Measurements from ENCODE around the gene UGT2A3.
A peak's percentile ranks its signal among the peaks of the same experiment; 100 is the strongest.

The UGT2A3 gene

GRCh38 chr4:68909385-68909784, 42.2 kb downstream of the UGT2A3 start:
- no peak for DNase-seq

- no peak for DNase-seq
These were observed 43.6 kb downstream of the UGT2A3 start for GRCh38 chr4:68907788-68908700.

GRCh38 chr4:68907245-68907644, 44.4 kb downstream of the UGT2A3 start:
- DNase-seq: no peak

GRCh38 chr4:68906780-68907137, 44.8 kb downstream of the UGT2A3 start:
- DNase-seq: no peak

- DNase-seq: peak; percentile 40
These were observed 45.4 kb downstream of the UGT2A3 start for GRCh38 chr4:68905939-68906779.

DNA sequence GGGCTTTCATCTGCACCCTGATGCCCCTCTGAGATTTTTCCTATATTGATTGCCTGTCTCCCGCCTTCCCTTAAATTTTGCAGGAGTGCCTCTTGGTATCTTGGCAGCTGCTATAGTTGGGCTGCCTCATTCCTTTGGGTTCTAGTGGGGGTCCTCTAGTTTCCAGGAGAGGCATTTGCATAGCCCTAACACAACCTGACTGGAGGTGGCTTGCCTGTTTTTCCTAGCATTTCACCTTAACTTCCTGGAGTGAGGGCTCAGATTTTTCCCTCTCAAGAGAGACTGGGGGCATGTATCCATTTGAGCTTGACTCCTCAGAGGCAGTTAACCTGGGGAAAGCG, 46.0 kb downstream of the UGT2A3 start:
- no peak for DNase-seq

- DNase-seq: no peak
These were observed 46.8 kb downstream of the UGT2A3 start for GRCh38 chr4:68904786-68905185.

DNA sequence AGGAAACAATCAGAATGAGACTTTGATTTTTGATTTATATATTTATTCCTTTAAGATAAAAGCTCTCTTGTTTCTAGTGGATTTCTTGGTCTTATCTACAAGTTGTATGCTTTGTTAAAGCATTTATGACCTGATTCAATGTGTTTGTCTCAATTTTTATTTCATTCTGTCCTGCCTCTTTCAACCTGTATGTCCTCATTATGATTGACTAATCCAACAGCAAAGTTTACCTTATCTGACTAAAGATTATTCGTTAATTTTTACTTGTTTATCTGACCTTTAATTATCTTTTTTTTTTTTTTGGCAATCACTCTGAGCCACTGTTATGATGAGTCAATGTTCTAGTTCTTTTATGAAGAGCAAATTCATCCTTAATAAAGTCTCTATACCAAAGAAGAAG, 54.9 kb downstream of the UGT2A3 start:
- DNase-seq: no peak

DNA sequence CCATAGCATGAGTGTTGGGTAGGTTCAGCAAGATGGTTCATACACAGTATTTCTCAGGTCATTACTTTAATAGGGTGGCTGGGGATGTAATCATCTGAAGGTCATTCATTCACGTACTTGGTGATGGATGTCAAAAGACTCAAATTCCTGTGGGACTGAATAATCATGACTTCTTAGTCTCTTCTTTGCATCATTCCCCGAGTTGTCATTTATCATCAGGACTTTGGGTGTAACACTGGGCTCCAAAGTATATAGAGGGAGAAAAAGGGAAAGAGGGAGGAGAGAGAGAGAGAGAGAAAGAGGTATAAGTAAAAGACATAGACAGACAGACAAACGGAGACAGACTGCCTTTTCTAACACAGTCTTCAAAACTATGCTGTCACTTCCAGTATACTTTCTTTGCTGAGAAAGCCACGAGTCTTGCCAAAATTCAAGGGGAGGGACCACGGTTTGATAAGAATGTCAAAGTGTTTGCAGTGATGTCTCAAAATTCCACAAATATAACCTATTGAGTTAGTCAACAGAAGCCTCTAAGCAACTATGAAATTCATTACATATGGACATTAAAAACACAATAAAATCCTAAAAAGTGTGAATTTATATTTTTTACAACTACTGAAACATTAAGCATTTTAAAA, 55.9 kb downstream of the UGT2A3 start:
- no peak for DNase-seq

DNA sequence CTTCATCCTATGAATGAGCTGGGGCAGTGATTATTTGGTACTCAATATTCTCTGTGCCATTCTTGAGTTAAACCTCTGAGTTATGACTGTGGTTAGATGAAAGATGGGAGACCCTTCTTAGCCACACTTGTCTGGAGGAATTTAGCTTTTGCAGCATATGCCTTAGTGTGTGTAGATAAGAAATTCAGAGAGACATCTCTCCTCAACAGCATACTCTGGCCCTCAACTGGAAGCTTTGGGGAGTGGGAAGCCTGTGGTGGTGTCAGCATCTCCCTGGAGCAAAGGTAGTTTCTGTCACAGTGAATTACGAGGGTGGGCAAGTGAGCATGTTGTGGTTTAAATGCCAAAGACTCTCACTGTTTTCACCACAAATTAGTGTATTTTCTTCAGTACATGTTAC, 58.7 kb downstream of the UGT2A3 start:
- DNase-seq: no peak

- DNase-seq: no peak
These were observed 59.9 kb downstream of the UGT2A3 start for GRCh38 chr4:68891678-68892077.

DNA sequence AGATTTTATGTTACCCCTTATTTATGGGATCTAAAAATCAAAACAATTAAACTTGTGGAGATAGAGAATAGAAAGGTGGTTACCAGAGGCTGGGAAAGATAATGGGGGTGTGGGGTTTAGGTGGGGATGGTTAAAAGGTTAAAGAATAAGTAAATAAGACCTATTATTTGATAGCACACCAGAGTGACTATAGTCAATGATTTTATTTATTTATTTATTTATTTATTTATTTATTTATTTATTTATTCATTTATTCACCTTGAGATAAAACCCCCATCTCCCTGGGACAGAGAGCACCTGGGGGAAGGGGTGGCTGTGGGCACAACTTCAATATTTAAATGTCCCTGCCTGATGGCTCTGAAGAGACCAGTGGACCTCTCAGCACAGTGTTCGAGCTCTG, 66.1 kb downstream of the UGT2A3 start:
- DNase-seq: no peak

DNA sequence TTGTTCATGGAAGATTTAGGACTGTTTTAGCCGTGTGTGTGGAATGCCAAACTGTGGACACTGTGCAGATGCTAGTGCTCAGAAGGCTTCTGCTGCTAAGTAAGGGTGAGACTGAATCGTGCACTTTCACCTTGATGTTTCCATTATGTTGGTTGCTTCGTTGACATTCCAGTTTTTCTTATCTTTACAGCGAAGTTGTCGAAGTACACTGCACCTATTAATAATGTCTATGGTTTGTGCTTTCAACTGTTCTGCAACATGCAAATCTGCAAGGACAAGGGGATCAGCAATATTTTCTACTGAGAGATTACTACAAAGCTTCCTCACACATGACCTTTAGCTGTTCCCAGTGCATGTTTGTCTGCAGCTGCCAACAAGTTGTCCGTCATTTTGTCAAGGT, 67.7 kb downstream of the UGT2A3 start:
- DNase-seq: no peak
